Endothelial cell of umbilical vein (primary cell): Measurements from ENCODE around the gene SOX8. TPM values are rescaled to one million over a fixed set of nuclear protein-coding genes. Genes with fewer than 3 reads are reported as not detected.

Experiments
- BruUV-seq: library from RNA; stranded (reverse); fragments of 400-500 nt; replicated peaks from 2 replicates; lab custom pipeline; 2021; lab: Mats Ljungman, UMichigan
- CTCF ChIA-PET: fragments of 300-600, 350-600 bp; sonication (Branson Sonifier 250); formaldehyde crosslinking; loops from one replicate; lab custom pipeline; 2021; ENCODE audit warnings: antibody characterized with exemption, inconsistent platforms; lab: Charles Lee
- POLR2A ChIA-PET: fragments of 300-600, 350-600 bp; sonication (Branson Sonifier 250); formaldehyde crosslinking; loops from one replicate; lab custom pipeline; 2021; ENCODE audit warnings: antibody characterized with exemption, inconsistent platforms; lab: Charles Lee
- DNase-seq: peaks from one replicate; pipeline ENCODE4 v3.0.0-alpha.2; 2011; ENCODE audit warnings: low read depth, low spot score
- FAIRE-seq: peaks from 2 replicates; lab custom pipeline; 2011; peaks lifted over from hg19 to GRCh38; lab: Jason Lieb, UNC
- H2AFZ ChIP-seq: 2 replicates; pipeline ENCODE4 v1.6.0; 2012; ENCODE audit warnings: low read depth, low read length, control low read depth, inconsistent platforms
- H3K27ac ChIP-seq: 2 replicates; pipeline ENCODE4 v1.5.1; 2011; ENCODE audit warnings: low read depth, mild to moderate bottlenecking, control low read depth, low read length, moderate library complexity; ENCODE audit not compliant: insufficient read depth
- H3K27me3 ChIP-seq, 2 experiments: 2 replicates each; pipeline versions ENCODE4 v1.6.0 to v1.6.1; 2011; ENCODE audit warnings: low read length in 2 of 2, mixed read lengths in 1 of 2; ENCODE audit not compliant: control insufficient read depth in 2 of 2, insufficient read depth in 2 of 2
- H3K36me3 ChIP-seq, 2 experiments: 2 replicates in 1 of 2; 3 replicates in 1 of 2; pipeline ENCODE4 v1.5.1; 2011; ENCODE audit warnings: low read length in 2 of 2, mild to moderate bottlenecking in 1 of 2, moderate library complexity in 1 of 2; ENCODE audit not compliant: control insufficient read depth in 2 of 2, insufficient read depth in 2 of 2; ENCODE audit errors: extremely low read depth in 1 of 2
- H3K4me1 ChIP-seq: 3 replicates; pipeline ENCODE4 v1.5.1; 2011; ENCODE audit warnings: mild to moderate bottlenecking, low read length; ENCODE audit not compliant: control insufficient read depth, insufficient read depth; ENCODE audit errors: extremely low read depth
- H3K4me2 ChIP-seq: 2 replicates; pipeline ENCODE4 v1.6.1; 2011; ENCODE audit warnings: low read length, control low read depth, mixed read lengths; ENCODE audit not compliant: insufficient read depth
- H3K4me3 ChIP-seq, 3 experiments: fragments of 200-600 bp in 1 of 3; sonication (generic), shearing (Covaris generic) in 1 of 3; replicated peaks in 1 of 3; 2 replicates each; pipeline ENCODE4 v1.5.1; 2011 to 2016; ENCODE audit warnings: control low read depth in 3 of 3, low read length in 3 of 3, mild to moderate bottlenecking in 2 of 3, inconsistent platforms in 1 of 3, low read depth in 1 of 3, moderate library complexity in 1 of 3; ENCODE audit not compliant: insufficient read depth in 1 of 3
- H3K79me2 ChIP-seq: 2 replicates; pipeline ENCODE4 v1.6.0; 2012; ENCODE audit warnings: low read length, inconsistent platforms; ENCODE audit not compliant: control insufficient read depth, insufficient read depth
- H3K9ac ChIP-seq: replicated peaks from 2 replicates; pipeline ENCODE3; 2011; ENCODE audit warnings: low read length, control low read depth; ENCODE audit not compliant: insufficient read depth; ENCODE audit errors: extremely low read depth
- H3K9me1 ChIP-seq: replicated peaks from 3 replicates; pipeline ENCODE4 v1.6.0; 2011; ENCODE audit warnings: mild to moderate bottlenecking, low read length; ENCODE audit not compliant: control insufficient read depth, insufficient read depth; ENCODE audit errors: extremely low read depth
- H3K9me3 ChIP-seq: replicated peaks from 2 replicates; pipeline ENCODE4 v1.5.1; 2012; ENCODE audit warnings: low read length, inconsistent platforms; ENCODE audit not compliant: control insufficient read depth, insufficient read depth
- H4K20me1 ChIP-seq: replicated peaks from 2 replicates; pipeline ENCODE3; 2011; ENCODE audit warnings: mild to moderate bottlenecking, low read length; ENCODE audit not compliant: control insufficient read depth, insufficient read depth; ENCODE audit errors: extremely low read depth
- CTCF ChIP-seq, 2 donors: IDR thresholded peaks; 1 replicate in 1 of 2; 2 replicates in 1 of 2; pipeline ENCODE4 v1.5.1; 2011; ENCODE audit warnings: low read length in 2 of 2, mild to moderate bottlenecking in 2 of 2, moderate library complexity in 2 of 2, control low read depth in 1 of 2, inconsistent platforms in 1 of 2, low read depth in 1 of 2; ENCODE audit not compliant: insufficient read depth in 1 of 2; ENCODE audit errors: extremely low read depth in 1 of 2
- FOS ChIP-seq: IDR thresholded peaks from 2 replicates; pipeline ENCODE4 v1.6.1; 2011; ENCODE audit warnings: mild to moderate bottlenecking, low read length, moderate library complexity, borderline replicate concordance; ENCODE audit not compliant: insufficient read depth
- GATA2 ChIP-seq: IDR thresholded peaks from 2 replicates; pipeline ENCODE4 v1.7.0; 2011; ENCODE audit warnings: low read depth, mild to moderate bottlenecking, moderate library complexity, mixed read lengths, low read length; ENCODE audit not compliant: insufficient read length, insufficient read depth
- JUN ChIP-seq: IDR thresholded peaks from 2 replicates; pipeline ENCODE4 v1.6.1; 2011; ENCODE audit warnings: borderline replicate concordance, low read depth; ENCODE audit not compliant: insufficient read length, insufficient read depth
- MYC ChIP-seq: IDR thresholded peaks from one replicate; pipeline ENCODE4 v1.6.1; 2011; ENCODE audit warnings: mild to moderate bottlenecking, low read depth, low read length
- POLR2A ChIP-seq: IDR thresholded peaks from 2 replicates; pipeline ENCODE4 v1.6.1; 2012; ENCODE audit warnings: low read depth, mild to moderate bottlenecking, control low read depth, low read length
- POLR2AphosphoS5 ChIP-seq: IDR thresholded peaks from 2 replicates; pipeline ENCODE4 v1.6.1; 2012; ENCODE audit warnings: low read depth, mild to moderate bottlenecking, control low read depth, low read length, moderate library complexity; ENCODE audit not compliant: insufficient read depth
- dilution Hi-C: fragments of 300-500 bp; cut with MboI; formaldehyde crosslinking; loops from one replicate; pipeline ENCODE4 v1.15.0; 2019; ENCODE audit warnings: low sequenced_read_pairs; ENCODE audit not compliant: extremely low pct_ligation_motif_present
- intact Hi-C: fragments of 100-400 bp; cut with micrococcal nuclease; formaldehyde crosslinking; loops from one replicate; pipeline ENCODE4 v1.10.0; 2022
- polyA plus RNA-seq, 4 experiments: library from polyadenylated mRNA; depleted of rRNA in 3 of 4; stranded (reverse) in 3 of 4; unstranded in 1 of 4; fragments of >200 nt; gene quantifications; 2 replicates each; pipeline versions ENCODE4 v1.2.1 to v1.2.3, GENCODE V29; 2011 to 2012; ENCODE audit warnings: missing spikeins in 1 of 4
- total RNA-seq: library from RNA; stranded (reverse); gene quantifications from 2 replicates; pipeline ENCODE4 v1.2.3, GENCODE V29; 2021

Gene SOX8
- total and polyA plus RNA-seq, 2 donors (not counting 3 experiments of a cell fraction or from before 2014, with no cell fraction given): 0.52 to 0.53 TPM

- POLR2A ChIA-PET: no interaction called here
- no peak for FAIRE-seq
Observed at GRCh38 chr16:946048-946395, 35.5 kb upstream of the SOX8 start.

More at GRCh38 chr16:946048-946395, 35.5 kb upstream of the SOX8 start:
- Histone ChIP-seq H3K9me1 (no peaks in the 10 kb centered on the region), H3K36me3 (no peaks in the 10 kb centered on the region), H3K4me2 (no peak overlapping the region), H3K4me3 (no peak overlapping the region), H3K4me1 (no peaks in the 10 kb centered on the region), H2AFZ (no peak overlapping the region), H3K9ac (no peak overlapping the region), H3K79me2 (no peaks in the 10 kb centered on the region), H3K9me3 (peaks cover 3% of the 10 kb centered on the region), H4K20me1 (no peaks in the 10 kb centered on the region), H3K27ac (no peak overlapping the region), H3K27me3 (no peaks in the 10 kb centered on the region)
- intact Hi-C loops (no loop called here), dilution Hi-C loops (no loop called here)
- TF ChIP-seq MYC (no peak), POLR2A (no peak), POLR2AphosphoS5 (no peak), FOS (no peak), CTCF (IDR thresholded peaks at IDR 0.05; ENCODE audit: extremely low read depth in 1 of 2, insufficient read depth in 1 of 2, low read depth in 1 of 2, low read length in 2 of 2) (no peak), JUN (no peak), GATA2 (no peak)
- no peak for DNase-seq
- BruUV-seq: no TSS peak
- CTCF ChIA-PET: no interaction called here
